ENCODE data around the gene UNC5CL. TPM values are rescaled to one million over a fixed set of nuclear protein-coding genes. Genes with fewer than 3 reads are reported as not detected.

UNC5CL gene
- total and polyA plus RNA-seq, 2 of the 4 experiments (the other 2 are of a cell fraction): not detected

DNA sequence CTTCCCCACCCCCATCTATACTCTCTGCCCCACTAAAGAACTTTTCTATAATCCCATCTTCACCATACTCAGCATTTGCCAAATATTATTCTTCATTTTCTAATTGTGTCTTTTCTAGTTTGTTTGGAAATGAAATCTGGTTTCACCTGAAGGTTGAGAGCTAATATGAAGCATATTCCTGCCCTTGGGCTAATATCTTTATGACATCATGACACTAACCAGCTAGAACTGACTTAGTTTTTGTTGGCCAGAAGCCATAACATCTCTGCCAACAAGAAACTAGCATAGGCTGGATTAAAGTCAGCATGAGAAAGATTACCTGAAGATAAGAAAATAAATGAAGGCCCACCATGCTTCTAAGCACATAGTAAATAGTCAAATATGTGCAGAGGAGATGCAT lies 16.7 kb downstream of the UNC5CL start:
- BruUV-seq (replicated peaks): no TSS peak

More for the DNA sequence above, 16.7 kb downstream of the UNC5CL start:
- no peak overlapping the region for H2AK5ac ChIP-seq (ENCODE audit: low read depth, low read length)
- no peaks in the 10 kb centered on the region for H3K36me3 ChIP-seq (ENCODE audit: control insufficient read depth, insufficient read depth, low read length)
- no peak overlapping the region for H2BK15ac ChIP-seq (ENCODE audit: low read depth, low read length)
- H3K14ac ChIP-seq (replicated peaks; ENCODE audit: low read depth, low read length): no peak overlapping the region
- no peak overlapping the region for H3K56ac ChIP-seq (ENCODE audit: extremely low read depth, insufficient read depth, low read length)
- H3K4me1 ChIP-seq (ENCODE audit: control insufficient read depth, insufficient read depth, low read length): no peaks in the 10 kb centered on the region
- H4K5ac ChIP-seq (ENCODE audit: low read depth, low read length): no peak overlapping the region
- H3K4me3 ChIP-seq (ENCODE audit: insufficient read depth, low read depth, low read length): no peak overlapping the region
- H3K27ac ChIP-seq (ENCODE audit: insufficient read depth, low read length): no peak overlapping the region
- H3K9ac ChIP-seq (ENCODE audit: low read depth, low read length): no peak overlapping the region
- H3K9me3 ChIP-seq (ENCODE audit: control insufficient read depth, insufficient read depth, low read length): peaks cover 2% of the 10 kb centered on the region; the same call in 1 of the 2 replicates
- H3K4ac ChIP-seq (ENCODE audit: low read depth, low read length): no peak overlapping the region
- in situ Hi-C loops (cut with MboI; ENCODE audit: low sequenced_read_pairs) (loop anchor here (5.0 to 10.0 kb wide), 2 partner anchors 125 to 467 kb away; no protein-coding TSS in a partner anchor), dilution Hi-C loops (cut with HindIII; ENCODE audit: low sequenced_read_pairs, unreplicated experiment) (no loop called here), intact Hi-C loops (cut with micrococcal nuclease) (loop anchor here (10.0 kb wide), 1 partner anchor 1677 kb away; no protein-coding TSS in a partner anchor)
- H4K8ac ChIP-seq (ENCODE audit: low read depth in 2 of 2, low read length in 2 of 2): no peak overlapping the region
- no peak overlapping the region for H2AFZ ChIP-seq (replicated peaks; ENCODE audit: low read length, poor library complexity)
- no peaks in the 10 kb centered on the region for H4K20me1 ChIP-seq (ENCODE audit: insufficient read depth, low read length)
- no peak overlapping the region for H2AK9ac ChIP-seq (replicated peaks; ENCODE audit: low read depth, low read length, poor library complexity)
- peaks cover 10% of the 10 kb centered on the region for H3K27me3 ChIP-seq (ENCODE audit: control insufficient read depth, insufficient read depth, low read length)
- no peaks in the 10 kb centered on the region for H3K9me1 ChIP-seq (ENCODE audit: insufficient read depth, low read length)
- no peak overlapping the region for H2BK20ac ChIP-seq (ENCODE audit: low read depth, low read length)
- H3K79me1 ChIP-seq (ENCODE audit: low read depth in 1 of 2, low read length in 2 of 2): no peaks in the 10 kb centered on the region
- H2BK5ac ChIP-seq (ENCODE audit: low read depth, low read length, poor library complexity, severe bottlenecking): no peak overlapping the region
- ATAC-seq (ENCODE audit: low read depth) (no peak), DNase-seq (no peak)
- CTCF ChIA-PET: interaction anchor here (0.9 kb wide), 1 partner anchor 126 kb away, joined by 3 read pairs; no protein-coding TSS in a partner anchor
- H3K23ac ChIP-seq (ENCODE audit: low read depth, low read length): no peak overlapping the region
- H4K91ac ChIP-seq (ENCODE audit: insufficient read depth, low read depth, low read length): no peak overlapping the region
- no peak overlapping the region for H2BK120ac ChIP-seq (ENCODE audit: low read depth, low read length)
- H3K4me2 ChIP-seq (ENCODE audit: low read depth, low read length): no peak overlapping the region
- TF ChIP-seq, protein P1, sequence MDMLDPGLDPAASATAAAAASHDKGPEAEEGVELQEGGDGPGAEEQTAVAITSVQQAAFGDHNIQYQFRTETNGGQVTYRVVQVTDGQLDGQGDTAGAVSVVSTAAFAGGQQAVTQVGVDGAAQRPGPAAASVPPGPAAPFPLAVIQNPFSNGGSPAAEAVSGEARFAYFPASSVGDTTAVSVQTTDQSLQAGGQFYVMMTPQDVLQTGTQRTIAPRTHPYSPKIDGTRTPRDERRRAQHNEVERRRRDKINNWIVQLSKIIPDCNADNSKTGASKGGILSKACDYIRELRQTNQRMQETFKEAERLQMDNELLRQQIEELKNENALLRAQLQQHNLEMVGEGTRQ (IDR thresholded peaks at IDR 0.05; ENCODE audit: low read depth, low read length): no peak
- TF ChIP-seq MAZ (IDR thresholded peaks at IDR 0.05; ENCODE audit: borderline replicate concordance, low read depth, low read length) (no peak), CEBPB (IDR thresholded peaks at IDR 0.05; ENCODE audit: low read depth, low read length) (no peak), BHLHE40 (IDR thresholded peaks at IDR 0.05; ENCODE audit: low read depth, low read length) (no peak), CHD1 (IDR thresholded peaks at IDR 0.05; ENCODE audit: low read depth, low read length) (no peak), SMC3 (IDR thresholded peaks at IDR 0.05; ENCODE audit: low read depth, low read length) (no peak), POLR2A (IDR thresholded peaks at IDR 0.05; ENCODE audit: low read depth, low read length) (no peak), CTCF (conservative IDR thresholded peaks at IDR 0.05; ENCODE audit: low read depth, low read length) (no peak), RAD21 (IDR thresholded peaks at IDR 0.05; ENCODE audit: low read length) (no peak), MXI1 (IDR thresholded peaks at IDR 0.05; ENCODE audit: borderline replicate concordance, low read depth, low read length) (no peak)
- no peak overlapping the region for H3K18ac ChIP-seq (ENCODE audit: low read depth, low read length)
- POLR2A ChIA-PET (ENCODE audit: unreplicated experiment): no interaction called here

All from IMR-90 (cell line).